ENCODE measurements around the gene HOXA11. TPM values are rescaled to one million over a fixed set of nuclear protein-coding genes. Genes with fewer than 3 reads are reported as not detected.
A peak's percentile ranks its signal among the peaks of the same experiment; 100 is the strongest.

The HOXA11 gene
- total and polyA plus RNA-seq, 4 experiments from 2014 or later: not detected

DNA sequence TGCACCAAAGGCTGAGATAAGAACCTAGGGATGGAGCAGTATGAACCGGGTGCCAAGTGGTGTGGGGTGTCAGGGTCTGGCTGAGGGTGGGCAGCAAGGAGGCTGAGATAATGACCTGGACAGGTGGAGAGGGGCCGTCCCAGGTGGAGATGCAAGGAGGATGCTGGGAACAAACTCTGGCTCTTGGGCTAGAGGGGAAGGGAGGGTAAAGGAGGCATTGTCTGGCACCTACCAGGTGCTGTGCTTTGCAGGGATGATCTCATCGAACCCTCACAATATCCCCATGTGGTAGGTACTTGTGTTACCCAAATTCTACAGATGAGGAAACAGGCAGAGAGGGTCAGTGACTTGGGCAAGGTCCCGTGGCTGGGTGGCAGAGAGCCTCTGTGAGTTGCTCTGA, 34.8 kb upstream of the HOXA11 start:
- H3K9me3 Mint-ChIP-seq: no peaks in the 10 kb centered on the region
- Histone ChIP-seq H3K4me3 (ENCODE audit: low read length in 2 of 2) (no peak overlapping the region), H3K27me3 (ENCODE audit: insufficient read depth, low read length) (peaks cover 18% of the 10 kb centered on the region), H3K36me3 (ENCODE audit: insufficient read depth, low read length) (no peaks in the 10 kb centered on the region), H3K27ac (ENCODE audit: low read depth, low read length) (no peak overlapping the region), H3K9me3 (ENCODE audit: control insufficient read depth in 1 of 2, low read length in 2 of 2) (no peaks in the 10 kb centered on the region), H3K4me1 (ENCODE audit: insufficient read depth, low read length) (no peaks in the 10 kb centered on the region)
- intact Hi-C loops (cut with micrococcal nuclease): no loop called here
- CTCF ChIA-PET (ENCODE audit: partially characterized antibody): no interaction called here
- POLR2A ChIA-PET (ENCODE audit: partially characterized antibody): no interaction called here
- no peaks in the 10 kb centered on the region for H3K36me3 Mint-ChIP-seq
- peak overlapping the region in 2 of 8 donors; percentile 58 to 60 for H3K4me3 Mint-ChIP-seq
- no peak for DNase-seq
- H3K27ac Mint-ChIP-seq: no peak overlapping the region
- peaks cover 58 to 77% of the 10 kb centered on the region in 2 donors for H3K27me3 Mint-ChIP-seq
- peaks cover 2 to 7% (median 6%) of the 10 kb centered on the region in 4 donors for H3K4me1 Mint-ChIP-seq

DNA sequence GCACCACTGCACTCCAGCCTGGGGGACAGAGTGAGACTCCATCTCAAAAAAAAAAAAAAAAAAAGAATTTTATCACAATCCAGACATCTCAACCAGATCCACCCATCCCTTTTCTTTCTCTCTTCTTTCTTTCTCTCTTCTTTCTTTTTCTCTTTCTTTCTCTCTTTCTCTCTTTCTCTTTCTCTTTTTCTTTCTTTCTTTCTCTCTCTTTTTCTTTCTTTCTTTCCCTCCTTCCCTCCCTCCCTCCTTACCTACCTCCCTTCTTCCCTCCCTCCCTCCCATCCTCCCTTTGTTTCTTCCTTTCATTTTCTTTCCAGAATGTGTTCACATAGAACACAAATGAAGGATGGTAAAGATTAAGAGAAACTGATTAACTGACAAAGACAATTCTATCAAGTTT, 32.9 kb upstream of the HOXA11 start:
- intact Hi-C loops (cut with micrococcal nuclease): no loop called here
- peaks cover 58 to 75% of the 10 kb centered on the region in 2 donors for H3K27me3 Mint-ChIP-seq
- no peak for DNase-seq
- peaks cover 3 to 8% (median 6%) of the 10 kb centered on the region in 4 donors for H3K4me1 Mint-ChIP-seq
- Histone ChIP-seq H3K4me1 (ENCODE audit: insufficient read depth, low read length) (no peaks in the 10 kb centered on the region), H3K27ac (ENCODE audit: low read depth, low read length) (no peak overlapping the region), H3K27me3 (ENCODE audit: insufficient read depth, low read length) (peaks cover 15% of the 10 kb centered on the region), H3K4me3 (ENCODE audit: low read length in 2 of 2) (no peak overlapping the region), H3K9me3 (ENCODE audit: control insufficient read depth in 1 of 2, low read length in 2 of 2) (no peaks in the 10 kb centered on the region), H3K36me3 (ENCODE audit: insufficient read depth, low read length) (no peaks in the 10 kb centered on the region)
- POLR2A ChIA-PET (ENCODE audit: partially characterized antibody): no interaction called here
- no peaks in the 10 kb centered on the region for H3K9me3 Mint-ChIP-seq
- H3K36me3 Mint-ChIP-seq: no peaks in the 10 kb centered on the region
- H3K4me3 Mint-ChIP-seq: no peak overlapping the region
- CTCF ChIA-PET (ENCODE audit: partially characterized antibody): no interaction called here
- no peak overlapping the region for H3K27ac Mint-ChIP-seq

DNA sequence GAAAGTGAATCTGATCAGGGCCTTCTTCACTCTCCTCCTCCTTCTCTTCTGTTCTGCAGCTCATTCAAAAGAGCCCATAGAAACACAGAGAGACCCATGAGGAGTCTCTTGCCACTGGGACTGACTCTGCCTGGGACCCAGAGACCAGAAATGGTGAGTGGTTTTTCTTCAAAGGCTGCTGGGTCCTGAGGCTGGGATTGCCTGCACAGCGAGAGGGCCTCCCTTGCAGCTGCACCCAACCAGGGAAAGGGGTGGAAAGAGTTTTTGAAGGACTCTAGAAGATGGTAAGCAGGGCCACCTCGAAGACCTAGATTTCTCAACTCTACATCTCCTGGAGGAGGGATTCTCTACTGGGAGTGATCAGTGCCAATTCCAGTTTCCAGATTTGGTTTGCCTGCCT, 30.3 kb upstream of the HOXA11 start:
- intact Hi-C loops (cut with micrococcal nuclease): no loop called here
- H3K27me3 ChIP-seq (ENCODE audit: insufficient read depth, low read length): peaks cover 32% of the 10 kb centered on the region
- CTCF ChIA-PET (ENCODE audit: partially characterized antibody): no interaction called here

GRCh38 chr7:27214239-27214950, 29.4 kb upstream of the HOXA11 start:
- no peak overlapping the region for H3K27ac ChIP-seq (ENCODE audit: low read depth, low read length)
- H3K27me3 Mint-ChIP-seq: peaks cover 56 to 79% of the 10 kb centered on the region in 2 donors
- POLR2A ChIA-PET (ENCODE audit: partially characterized antibody): no interaction called here
- H3K4me3 Mint-ChIP-seq: no peak overlapping the region
- peaks cover 0 to 2% (median 0%) of the 10 kb centered on the region in 8 donors for H3K9me3 Mint-ChIP-seq
- H3K36me3 ChIP-seq (ENCODE audit: insufficient read depth, low read length): no peaks in the 10 kb centered on the region
- peaks cover 22% of the 10 kb centered on the region for H3K27me3 ChIP-seq (ENCODE audit: insufficient read depth, low read length)
- H3K9me3 ChIP-seq (ENCODE audit: control insufficient read depth in 1 of 2, low read length in 2 of 2): no peaks in the 10 kb centered on the region
- peaks cover 6 to 15% (median 6%) of the 10 kb centered on the region in 4 donors for H3K4me1 Mint-ChIP-seq
- no peaks in the 10 kb centered on the region for H3K36me3 Mint-ChIP-seq
- intact Hi-C loops (cut with micrococcal nuclease): loop anchor here (5.0 kb wide), 1 partner anchor 363 kb away; no protein-coding TSS in a partner anchor
- no peak overlapping the region for H3K27ac Mint-ChIP-seq
- H3K4me1 ChIP-seq (ENCODE audit: insufficient read depth, low read length): peaks cover 6% of the 10 kb centered on the region
- CTCF ChIA-PET (ENCODE audit: partially characterized antibody): no interaction called here
- no peak overlapping the region for H3K4me3 ChIP-seq (ENCODE audit: low read length in 2 of 2)
- DNase-seq: no peak

More for the DNA sequence above, 30.3 kb upstream of the HOXA11 start:
- peaks cover 5% of the 10 kb centered on the region for H3K4me1 ChIP-seq (ENCODE audit: insufficient read depth, low read length)
- no peaks in the 10 kb centered on the region for H3K9me3 ChIP-seq (ENCODE audit: control insufficient read depth in 1 of 2, low read length in 2 of 2)
- Mint-ChIP-seq H3K36me3 (no peaks in the 10 kb centered on the region), H3K27ac (no peak overlapping the region), H3K4me1 (peaks cover 5 to 19% (median 9%) of the 10 kb centered on the region in 4 donors), H3K27me3 (peaks cover 61 to 79% of the 10 kb centered on the region in 2 donors), H3K9me3 (no peaks in the 10 kb centered on the region), H3K4me3 (no peak overlapping the region)
- POLR2A ChIA-PET (ENCODE audit: partially characterized antibody): no interaction called here
- no peak for DNase-seq
- H3K27ac ChIP-seq (ENCODE audit: low read depth, low read length): no peak overlapping the region
- H3K36me3 ChIP-seq (ENCODE audit: insufficient read depth, low read length): no peaks in the 10 kb centered on the region
- no peak overlapping the region for H3K4me3 ChIP-seq (ENCODE audit: low read length in 2 of 2)

DNA sequence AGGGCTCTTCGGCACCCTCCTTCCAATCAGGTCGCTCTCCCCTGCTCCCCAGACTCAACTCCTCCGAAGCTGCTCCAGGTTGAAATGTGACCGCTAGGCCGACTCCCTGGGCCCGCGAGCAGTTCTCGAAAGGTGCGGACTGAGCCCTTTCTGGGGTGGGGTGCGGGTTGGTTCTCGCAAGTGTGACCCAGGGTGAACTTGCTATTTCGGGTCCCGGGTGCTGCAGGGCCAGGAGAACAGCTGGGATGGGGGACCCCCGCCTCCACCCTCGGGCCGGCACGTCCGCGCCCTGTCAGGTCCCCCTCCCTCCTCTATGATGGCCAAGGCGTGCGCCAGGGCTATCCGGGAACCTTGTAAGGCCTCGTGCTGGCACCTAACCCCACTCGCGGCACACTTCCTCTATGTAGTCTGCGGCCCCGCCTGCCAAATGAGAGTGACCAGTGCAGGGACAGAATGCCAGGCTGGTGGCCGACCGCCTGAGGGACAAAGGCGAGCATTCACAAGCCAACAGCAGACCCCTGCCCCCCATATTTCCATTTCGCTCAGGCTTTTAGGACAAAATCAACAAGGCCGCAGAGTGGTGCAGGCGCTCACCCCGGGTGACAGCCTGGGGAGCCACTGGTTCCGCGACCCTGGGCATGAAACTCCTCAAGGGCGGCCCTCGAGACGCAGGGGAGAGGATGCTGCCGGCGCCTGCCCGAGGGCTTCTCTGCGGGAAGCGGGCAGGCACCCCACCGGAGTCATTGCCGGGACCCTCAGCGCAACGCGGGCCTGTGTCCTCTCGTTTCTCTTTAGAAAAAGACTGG, 28.6 kb upstream of the HOXA11 start:
- ChIA-PET POLR2A (ENCODE audit: partially characterized antibody) (no interaction called here), CTCF (ENCODE audit: partially characterized antibody) (no interaction called here)
- intact Hi-C loops (cut with micrococcal nuclease): loop anchor here (5.0 kb wide), 1 partner anchor 364 kb away; no protein-coding TSS in a partner anchor

DNA sequence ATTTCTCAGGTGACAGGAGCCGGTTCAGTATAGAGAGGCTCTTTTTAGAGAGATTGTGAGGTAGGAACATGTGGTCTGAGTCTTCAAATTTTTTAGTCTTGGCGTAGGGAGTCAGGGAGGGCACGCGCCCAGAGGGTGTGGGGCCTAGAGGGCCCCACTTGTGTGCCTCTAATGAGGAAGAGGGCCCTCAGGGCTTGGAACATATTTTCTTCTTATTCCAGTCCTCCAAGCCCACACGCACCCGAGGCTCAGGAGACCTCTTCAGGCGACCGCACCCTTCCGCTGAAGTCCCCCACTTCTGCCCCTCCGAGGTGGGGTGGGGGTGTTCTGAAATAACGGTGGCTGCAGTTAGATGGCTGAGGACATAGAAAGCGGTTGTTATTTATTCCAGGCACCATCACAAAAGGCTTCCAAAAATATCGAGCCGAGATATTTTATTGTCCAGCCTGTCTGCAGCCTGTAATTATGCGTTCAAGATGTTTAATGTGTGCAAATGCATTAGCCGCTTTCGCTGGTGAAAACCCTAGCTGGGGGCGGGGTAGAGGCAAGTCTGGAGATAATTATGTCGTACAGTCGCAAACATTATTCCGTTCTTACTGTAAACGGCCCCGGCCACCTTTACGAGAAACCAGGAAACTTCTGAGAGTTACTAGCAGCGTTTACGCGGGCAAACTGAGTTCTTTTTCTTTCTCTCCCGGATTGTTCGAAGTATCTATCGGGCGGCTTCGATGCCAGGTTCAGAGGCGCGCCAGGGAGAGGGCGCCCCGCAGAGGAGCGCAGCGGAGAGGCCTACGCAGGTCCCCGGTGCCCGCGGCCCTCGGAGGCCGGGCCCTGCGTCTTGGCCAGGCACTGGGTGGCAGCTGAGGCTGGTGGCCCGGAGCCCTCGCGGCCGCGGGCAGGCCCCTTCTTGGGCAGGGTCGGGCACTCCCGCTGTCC, 27.7 kb upstream of the HOXA11 start:
- Mint-ChIP-seq H3K9me3 (peaks cover 0 to 2% (median 0%) of the 10 kb centered on the region in 8 donors), H3K36me3 (no peaks in the 10 kb centered on the region), H3K27me3 (peaks cover 55 to 81% of the 10 kb centered on the region in 2 donors), H3K4me1 (peaks cover 6 to 15% (median 6%) of the 10 kb centered on the region in 4 donors), H3K27ac (no peak overlapping the region), H3K4me3 (peak overlapping the region in 3 of 8 donors; percentile 1 to 26 (median 26))
- H3K9me3 ChIP-seq (ENCODE audit: control insufficient read depth in 1 of 2, low read length in 2 of 2): no peaks in the 10 kb centered on the region
- CTCF ChIA-PET (ENCODE audit: partially characterized antibody): no interaction called here
- no peaks in the 10 kb centered on the region for H3K36me3 ChIP-seq (ENCODE audit: insufficient read depth, low read length)
- no peak overlapping the region for H3K27ac ChIP-seq (ENCODE audit: low read depth, low read length)
- POLR2A ChIA-PET (ENCODE audit: partially characterized antibody): no interaction called here
- peaks cover 6% of the 10 kb centered on the region for H3K4me1 ChIP-seq (ENCODE audit: insufficient read depth, low read length)
- peaks cover 23% of the 10 kb centered on the region for H3K27me3 ChIP-seq (ENCODE audit: insufficient read depth, low read length)
- intact Hi-C loops (cut with micrococcal nuclease): loop anchor here (5.0 kb wide), 1 partner anchor 365 kb away; no protein-coding TSS in a partner anchor
- no peak overlapping the region for H3K4me3 ChIP-seq (ENCODE audit: low read length in 2 of 2)
- DNase-seq: no peak

More for the DNA sequence above, 28.6 kb upstream of the HOXA11 start:
- Histone ChIP-seq H3K27ac (ENCODE audit: low read depth, low read length) (no peak overlapping the region), H3K4me1 (ENCODE audit: insufficient read depth, low read length) (peaks cover 6% of the 10 kb centered on the region), H3K27me3 (ENCODE audit: insufficient read depth, low read length) (peaks cover 22% of the 10 kb centered on the region), H3K36me3 (ENCODE audit: insufficient read depth, low read length) (no peaks in the 10 kb centered on the region), H3K4me3 (ENCODE audit: low read length in 2 of 2) (no peak overlapping the region), H3K9me3 (ENCODE audit: control insufficient read depth in 1 of 2, low read length in 2 of 2) (no peaks in the 10 kb centered on the region)
- DNase-seq: no peak
- H3K27me3 Mint-ChIP-seq: peaks cover 53 to 81% of the 10 kb centered on the region in 2 donors
- no peak overlapping the region for H3K4me3 Mint-ChIP-seq
- peaks cover 6 to 15% (median 6%) of the 10 kb centered on the region in 4 donors for H3K4me1 Mint-ChIP-seq
- no peak overlapping the region for H3K27ac Mint-ChIP-seq
- H3K9me3 Mint-ChIP-seq: peaks cover 0 to 2% (median 0%) of the 10 kb centered on the region in 8 donors
- H3K36me3 Mint-ChIP-seq: no peaks in the 10 kb centered on the region

Measured in CD4-positive, alpha-beta memory T cell (primary cell).